NCI-H82 treated with DMSO at 0.1 percent for 48 hours (cell line): ENCODE results near the gene BLMH.
"Not testable (repeated sequence)": the region's sequence is repeated elsewhere in the genome, so short reads cannot be mapped to it uniquely, and the experiment has no call there.

Experiments
- DNase-seq: peaks from one replicate; lab custom pipeline; 2025; ENCODE audit not compliant: unreplicated experiment; lab: John Stamatoyannopoulos, UW

BLMH gene

GRCh38 chr17:30207655-30208054, 84.1 kb downstream of the BLMH start:
- no peak for DNase-seq

DNA sequence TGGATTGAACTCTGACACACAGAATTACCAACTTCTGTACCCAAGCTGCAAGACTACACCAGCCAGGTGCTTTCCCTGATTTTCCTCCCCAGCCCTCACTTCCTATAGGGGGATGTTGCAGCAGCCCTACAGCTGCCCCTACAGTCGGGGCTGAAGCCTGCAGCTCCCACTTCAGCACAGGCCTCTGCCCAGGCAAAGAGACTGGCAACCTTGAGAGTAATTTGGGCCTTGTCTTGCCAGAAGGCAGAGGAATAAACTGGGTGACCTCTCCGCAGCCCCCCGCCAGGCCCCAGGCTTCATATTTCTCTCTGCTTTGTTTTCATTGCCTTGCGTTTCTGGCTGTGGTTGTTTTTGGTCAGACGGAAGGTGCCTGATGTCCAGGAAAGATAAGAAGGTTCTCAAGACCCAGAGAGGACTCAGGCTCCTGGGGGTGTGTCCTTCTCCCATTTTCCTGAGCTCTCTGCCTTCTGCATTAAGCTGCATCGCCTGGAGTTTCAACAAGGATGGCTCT, 88.2 kb downstream of the BLMH start:
- DNase-seq, result no peak

- DNase-seq, result not testable (repeated sequence)
These were observed 91.1 kb downstream of the BLMH start for GRCh38 chr17:30200656-30201055.

DNA sequence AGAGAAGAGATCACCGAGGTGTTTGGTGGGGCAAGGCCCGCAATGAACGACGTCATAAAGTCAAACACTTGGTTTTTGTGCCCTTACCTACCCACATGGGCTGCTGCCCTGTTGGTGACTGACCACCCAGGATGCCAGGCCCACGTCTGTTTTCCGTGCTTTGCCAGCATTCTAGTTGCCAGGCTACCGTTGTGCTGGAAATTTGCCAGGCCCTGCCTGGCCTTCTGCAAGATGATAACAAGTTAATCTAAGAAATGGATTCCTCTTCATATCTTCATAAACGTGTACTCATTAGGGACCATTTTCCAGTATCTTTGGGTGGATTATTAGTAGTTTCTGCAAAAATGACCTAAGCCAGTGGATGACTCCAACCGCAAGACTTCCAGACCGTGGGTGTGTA, 91.6 kb downstream of the BLMH start:
- DNase-seq, result no peak

DNA sequence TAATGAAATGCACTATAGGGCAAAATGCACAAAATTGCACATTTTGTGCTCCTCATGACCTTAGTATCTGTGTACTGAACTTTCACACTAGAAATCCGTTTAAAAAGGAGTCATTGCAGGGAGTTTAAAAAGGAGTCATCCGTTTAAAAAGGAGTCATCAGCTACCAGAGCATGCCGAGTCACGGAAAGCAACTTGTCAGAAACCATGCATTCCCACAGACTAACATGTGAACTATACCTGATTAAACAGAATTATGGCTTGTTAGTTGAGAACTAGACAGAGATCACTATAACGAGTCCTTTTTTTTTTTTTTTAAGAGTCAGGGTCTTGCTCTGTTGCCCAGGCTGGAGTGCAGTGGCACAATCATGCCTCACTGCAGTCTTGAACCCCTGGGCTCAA, 92.1 kb downstream of the BLMH start:
- no peak for DNase-seq
